H1 (cell line): ENCODE data around the gene ADGRV1.

Experiments
- CHD1 ChIP-seq: IDR thresholded peaks from 2 replicates; pipeline ENCODE4 v1.6.1; 2012; ENCODE audit warnings: low read depth, low read length, improper control_type of control experiment
- CTCF ChIP-seq, 3 experiments: IDR thresholded peaks; 1 replicate in 2 of 3; 2 replicates in 1 of 3; pipeline versions ENCODE4 v1.5.1 to v1.6.1; 2011; ENCODE audit warnings: low read length in 3 of 3, mild to moderate bottlenecking in 3 of 3, inconsistent platforms in 2 of 3, low read depth in 1 of 3, moderate library complexity in 1 of 3; ENCODE audit not compliant: insufficient read depth in 1 of 3; ENCODE audit errors: control extremely low read depth in 1 of 3
- EZH2 ChIP-seq: fragments of 200-600 bp; sonication (generic); IDR thresholded peaks from 2 replicates; pipeline ENCODE4 v1.7.1; 2012; ENCODE audit warnings: low read depth, mild to moderate bottlenecking, moderate library complexity, low read length, inconsistent platforms; ENCODE audit not compliant: severe bottlenecking
- RAD21 ChIP-seq, 2 experiments: IDR thresholded peaks in 1 of 2; conservative IDR thresholded peaks in 1 of 2; 2 replicates each; pipeline ENCODE4 v1.6.1; 2011; ENCODE audit warnings: low read depth in 2 of 2, low read length in 2 of 2, improper control_type of control experiment in 1 of 2, inconsistent platforms in 1 of 2, mild to moderate bottlenecking in 1 of 2, moderate library complexity in 1 of 2
- RNF2 ChIP-seq: fragments of 200-900, 300-1000 bp; sonication (generic); IDR thresholded peaks from 2 replicates; pipeline ENCODE4 v1.7.1; 2016; ENCODE audit warnings: borderline replicate concordance, low read depth, mild to moderate bottlenecking, antibody characterized with exemption, low read length; ENCODE audit not compliant: poor library complexity, severe bottlenecking; ENCODE audit errors: missing control alignments
- SRF ChIP-seq: IDR thresholded peaks from 2 replicates; pipeline ENCODE4 v1.6.1; 2011; ENCODE audit warnings: mild to moderate bottlenecking, low read depth, low read length, moderate library complexity

DNA sequence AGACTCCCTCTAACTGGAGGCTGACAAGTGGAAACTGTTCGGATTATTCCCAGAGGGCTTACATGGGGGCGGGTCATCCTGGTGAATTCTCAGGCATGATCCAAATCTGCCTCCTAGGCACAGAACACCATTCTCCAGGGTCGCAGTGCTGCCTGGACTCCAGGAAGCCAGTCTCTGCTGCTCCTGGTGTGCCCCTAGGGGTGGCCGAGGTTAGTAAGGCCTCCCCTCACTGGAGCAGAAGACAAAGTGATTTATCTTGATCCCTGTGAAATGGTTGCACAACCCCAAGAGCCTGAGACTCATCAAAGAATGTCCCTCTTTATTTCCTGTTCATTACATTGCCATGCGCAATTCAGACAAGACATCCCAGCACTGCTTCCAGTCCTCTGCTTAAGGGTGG, 17.1 kb downstream of the ADGRV1 start:
- TF ChIP-seq RAD21 (IDR thresholded peaks at IDR 0.05 in 1 of 2, conservative IDR thresholded peaks at IDR 0.05 in 1 of 2; ENCODE audit: low read depth in 2 of 2, low read length in 2 of 2): no peak; a peak in 1 of 4 replicates
- no peak for TF ChIP-seq EZH2
- peak in 1 of 3 experiments; percentile 5; a peak in 1 of 4 replicates for TF ChIP-seq CTCF (IDR thresholded peaks at IDR 0.05; ENCODE audit: control extremely low read depth in 1 of 3, insufficient read depth in 1 of 3, low read depth in 1 of 3, low read length in 3 of 3)
- no peak for TF ChIP-seq CHD1
- no peak for TF ChIP-seq SRF
- no peak for TF ChIP-seq RNF2
